HG03175 (cell line): ENCODE data around the gene PAK1.

Source experiments
- ATAC-seq: cut with Tn5 transposase; IDR thresholded peaks from one replicate; pipeline ENCODE4 v1.9.1; 2021; ENCODE audit warnings: mild to moderate bottlenecking, moderate library complexity; ENCODE audit not compliant: unreplicated experiment

PAK1 gene

DNA sequence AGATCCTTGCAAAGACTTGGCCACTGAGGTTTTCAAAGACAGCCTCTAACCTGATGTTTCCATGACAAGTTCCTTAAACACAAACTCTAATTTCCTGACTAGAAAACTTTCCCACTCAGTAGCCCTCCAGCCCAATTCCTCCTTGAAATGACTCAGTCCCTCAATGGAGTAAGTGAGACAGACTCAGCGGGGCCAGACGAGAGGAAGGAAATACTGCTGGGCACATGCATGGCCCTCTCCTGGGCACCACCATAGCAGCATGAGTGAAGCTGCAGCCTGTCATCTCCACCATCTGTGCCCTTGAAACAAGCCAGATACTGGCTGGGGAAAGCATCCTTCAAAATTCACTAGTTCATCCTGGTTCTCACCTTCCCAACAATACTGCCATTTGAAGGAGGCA is 96.2 kb downstream of the PAK1 start:
- no peak for ATAC-seq

DNA sequence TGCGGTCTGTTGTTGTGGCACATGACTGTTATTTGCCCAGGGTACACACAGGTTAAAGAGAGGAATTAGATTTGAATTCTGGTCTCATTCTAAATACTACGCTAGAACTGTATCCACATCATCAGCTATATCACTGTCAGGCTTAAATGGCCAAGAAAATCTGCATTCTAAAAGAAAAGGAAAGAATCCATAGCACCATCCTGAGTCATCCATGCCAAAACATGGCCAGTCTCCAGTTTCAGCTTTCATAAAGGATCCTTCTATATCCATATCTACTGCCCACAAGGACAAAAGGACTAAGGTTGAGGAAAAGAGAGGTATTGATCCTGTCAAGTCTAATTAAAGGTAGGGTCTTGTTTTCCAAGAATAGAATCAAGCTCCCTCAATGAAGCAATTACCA is 98.8 kb downstream of the PAK1 start:
- ATAC-seq, result no peak

DNA sequence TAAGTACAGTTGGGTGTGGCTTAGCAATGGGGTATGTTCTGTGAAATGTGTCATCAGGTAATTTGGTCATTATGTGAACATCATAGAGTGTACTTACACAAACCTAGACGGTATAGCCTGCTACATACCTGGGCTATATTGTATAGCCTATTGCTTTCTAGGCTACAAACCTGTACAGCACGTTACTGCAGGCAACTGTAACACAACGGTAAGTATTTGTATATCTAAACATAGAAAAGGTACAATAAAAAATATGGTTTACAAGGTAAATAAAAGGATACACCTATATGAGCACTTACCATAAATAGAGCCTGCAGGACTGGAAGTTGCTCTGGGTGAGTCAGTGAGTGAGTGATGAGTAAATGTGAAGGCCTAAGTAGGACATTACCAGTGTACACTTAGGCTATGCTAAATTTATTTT is 99.3 kb downstream of the PAK1 start:
- ATAC-seq, result no peak

DNA sequence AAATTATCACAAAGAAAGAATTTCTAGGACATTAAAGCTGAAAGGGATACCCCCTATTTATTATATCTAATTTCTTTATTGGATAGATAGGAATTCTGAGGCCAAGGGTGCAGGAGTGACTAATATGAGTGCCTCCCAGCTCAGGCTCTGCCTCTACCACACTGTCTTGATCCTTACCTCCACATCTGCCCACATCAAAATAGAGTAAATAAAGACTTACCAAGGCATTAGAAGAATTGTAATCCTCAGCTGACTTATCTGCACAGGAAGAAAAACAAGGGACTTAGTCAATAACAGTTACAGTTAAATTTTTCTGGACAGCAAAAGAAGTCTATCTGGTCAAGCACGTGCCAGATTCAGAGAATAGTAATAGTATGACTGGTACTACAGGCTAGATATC is 99.8 kb downstream of the PAK1 start:
- no peak for ATAC-seq

DNA sequence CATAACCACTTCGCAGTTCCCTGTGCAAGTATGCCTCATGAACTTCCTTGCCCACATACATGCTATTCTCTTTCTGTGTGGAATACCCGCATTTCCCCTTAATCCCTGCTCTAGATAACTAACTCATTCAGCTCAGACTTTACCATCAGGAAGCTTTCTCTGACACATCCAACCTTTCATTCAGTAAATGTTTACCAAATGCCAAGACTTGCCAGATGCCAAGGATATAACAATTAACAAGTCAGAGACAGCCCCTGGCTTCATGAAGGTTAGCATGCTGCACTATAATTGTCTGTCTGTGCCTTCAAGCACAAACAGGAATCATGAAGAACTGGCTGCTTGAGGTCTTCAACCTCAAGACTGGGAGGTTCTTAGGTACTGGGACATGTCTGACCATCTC is 101.2 kb downstream of the PAK1 start:
- no peak for ATAC-seq

DNA sequence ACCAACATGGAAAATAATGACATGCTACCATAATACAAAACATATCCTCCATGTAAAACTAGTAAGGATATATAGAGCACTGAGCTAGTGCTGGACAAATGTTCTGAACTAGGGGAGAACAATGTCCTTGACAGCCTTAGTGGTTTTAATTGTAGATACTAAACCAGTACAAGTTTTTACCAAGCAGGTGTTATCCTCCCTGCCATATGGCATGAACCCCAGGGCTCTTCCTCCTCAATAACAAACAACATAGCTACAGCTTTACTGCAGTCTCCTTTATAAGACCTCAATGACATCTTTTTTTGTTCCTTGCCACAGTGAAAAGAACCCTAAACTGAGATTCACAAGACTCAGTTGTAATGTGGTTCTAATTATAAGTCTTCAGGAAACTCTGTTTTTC is 102.2 kb downstream of the PAK1 start:
- ATAC-seq, result no peak

DNA sequence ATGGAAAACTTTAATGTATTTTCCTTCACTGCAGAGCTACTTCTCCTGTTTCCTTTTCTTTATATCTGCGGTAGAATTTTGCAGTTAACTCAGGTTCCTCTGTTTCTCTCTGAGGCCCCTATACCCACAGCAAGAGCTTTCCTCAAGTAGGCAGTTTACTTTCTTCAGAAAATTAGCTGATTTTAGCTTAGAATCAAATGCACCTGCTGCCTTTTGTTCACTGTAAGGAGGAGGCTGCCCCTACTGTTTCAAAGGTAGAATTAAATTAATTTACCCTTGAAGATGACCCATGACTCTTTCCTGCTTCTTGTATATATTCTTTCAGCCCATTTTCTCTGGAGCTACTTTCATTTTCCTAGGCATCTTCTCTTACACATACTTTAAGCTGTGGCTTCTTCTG is 103.7 kb downstream of the PAK1 start:
- no peak for ATAC-seq

DNA sequence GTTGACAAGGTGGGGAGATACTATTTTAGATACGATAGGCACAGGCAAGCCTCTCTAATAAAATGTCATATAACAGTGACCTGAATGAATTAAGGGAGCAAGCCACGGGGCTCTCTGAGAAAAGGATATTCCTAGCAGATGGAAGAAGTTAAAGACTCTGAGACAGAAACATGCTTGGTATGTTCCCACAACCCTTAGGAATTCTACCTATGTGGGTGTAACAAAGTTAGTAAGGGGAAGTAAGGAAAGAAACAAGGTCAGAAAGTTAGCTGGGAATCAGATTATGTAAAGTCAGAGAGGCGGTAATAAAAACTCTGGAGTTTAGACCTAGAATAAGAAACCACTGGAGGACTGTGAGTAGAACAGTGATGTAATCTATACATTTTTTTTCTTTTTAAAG is 112.7 kb downstream of the PAK1 start:
- ATAC-seq, result no peak

DNA sequence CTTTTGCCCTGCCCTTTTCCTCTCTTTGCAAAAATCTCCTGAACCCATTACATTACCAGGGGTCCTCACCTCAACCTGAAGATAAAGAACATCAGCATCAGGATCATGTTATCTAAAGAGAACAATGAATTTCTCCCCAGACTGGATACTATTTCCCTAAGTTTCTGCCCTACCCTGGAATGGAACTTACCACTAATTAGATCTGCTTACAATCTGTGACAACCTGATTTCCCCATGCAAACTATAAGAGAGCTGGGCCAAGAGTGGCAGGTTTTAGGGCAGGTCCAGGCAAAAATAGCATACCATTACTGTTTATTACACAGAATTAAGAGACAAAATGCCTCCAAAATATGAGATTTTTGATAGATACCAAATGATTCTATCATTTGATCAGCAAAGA is 114.4 kb downstream of the PAK1 start:
- ATAC-seq, result no peak

DNA sequence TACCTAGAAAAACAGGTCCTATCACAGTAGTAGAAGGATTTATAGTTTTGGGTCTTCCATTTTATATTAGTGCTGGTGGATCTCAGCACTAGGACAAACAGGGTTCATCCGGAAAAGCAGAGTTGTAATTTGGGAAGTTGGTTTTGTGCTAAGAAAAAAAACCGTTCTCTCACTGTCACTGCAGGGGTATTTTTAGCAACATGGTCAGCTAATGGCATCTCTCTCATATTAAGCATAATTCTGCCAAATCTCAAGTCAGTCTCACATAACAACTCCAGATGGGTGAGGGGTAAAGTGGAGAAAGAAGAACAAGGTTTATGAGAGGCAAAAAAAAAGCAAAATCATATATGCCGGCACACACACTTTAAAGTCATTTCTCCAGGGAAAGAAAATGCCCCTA is 120.8 kb downstream of the PAK1 start:
- ATAC-seq, result no peak

DNA sequence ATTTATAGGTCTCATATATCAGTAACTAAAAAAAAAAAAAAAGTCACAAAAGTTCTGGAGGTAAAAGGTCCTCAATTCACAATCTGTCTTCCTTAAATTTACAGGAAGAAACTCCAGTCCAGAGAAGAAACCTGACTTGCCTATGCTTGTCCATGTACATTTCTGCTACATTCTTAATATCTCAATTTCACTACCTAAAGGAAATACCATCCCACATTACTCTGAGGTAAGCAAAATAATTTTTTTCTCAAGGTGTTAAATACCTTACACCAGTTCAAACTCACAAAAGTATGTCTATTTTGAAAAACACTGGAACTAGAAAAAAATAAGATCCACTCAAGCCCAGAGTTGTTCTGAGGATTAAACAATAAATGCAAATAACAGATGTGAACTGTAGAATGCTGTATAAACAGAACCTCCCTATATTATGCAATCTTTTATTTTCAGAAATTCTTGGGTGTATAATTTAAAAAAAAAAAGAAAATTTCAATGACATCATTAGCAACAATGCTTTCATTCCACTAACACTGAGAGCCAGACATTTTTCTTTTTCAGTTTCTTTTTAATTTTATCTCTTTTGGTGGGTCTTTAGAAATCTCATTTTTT is 122.5 kb downstream of the PAK1 start:
- ATAC-seq, result no peak

DNA sequence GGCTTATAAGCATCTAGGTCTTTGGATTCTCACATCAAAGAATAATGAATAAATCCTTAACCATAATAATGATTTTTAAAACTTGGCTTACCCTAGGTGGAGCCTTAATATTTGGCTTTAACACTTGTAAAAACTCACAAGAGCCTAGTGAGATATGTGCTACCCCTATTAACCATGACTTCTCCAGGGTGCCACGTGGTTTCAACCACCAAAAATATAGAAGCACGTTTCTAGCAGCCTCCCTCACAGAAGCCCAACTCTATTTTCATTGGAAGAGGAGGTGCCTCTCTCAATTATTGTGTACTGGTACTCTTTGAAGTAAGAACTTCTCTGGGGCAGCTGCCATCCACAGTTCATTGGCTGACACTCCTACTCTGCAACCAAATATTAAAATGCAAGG is 125.9 kb downstream of the PAK1 start:
- no peak for ATAC-seq

DNA sequence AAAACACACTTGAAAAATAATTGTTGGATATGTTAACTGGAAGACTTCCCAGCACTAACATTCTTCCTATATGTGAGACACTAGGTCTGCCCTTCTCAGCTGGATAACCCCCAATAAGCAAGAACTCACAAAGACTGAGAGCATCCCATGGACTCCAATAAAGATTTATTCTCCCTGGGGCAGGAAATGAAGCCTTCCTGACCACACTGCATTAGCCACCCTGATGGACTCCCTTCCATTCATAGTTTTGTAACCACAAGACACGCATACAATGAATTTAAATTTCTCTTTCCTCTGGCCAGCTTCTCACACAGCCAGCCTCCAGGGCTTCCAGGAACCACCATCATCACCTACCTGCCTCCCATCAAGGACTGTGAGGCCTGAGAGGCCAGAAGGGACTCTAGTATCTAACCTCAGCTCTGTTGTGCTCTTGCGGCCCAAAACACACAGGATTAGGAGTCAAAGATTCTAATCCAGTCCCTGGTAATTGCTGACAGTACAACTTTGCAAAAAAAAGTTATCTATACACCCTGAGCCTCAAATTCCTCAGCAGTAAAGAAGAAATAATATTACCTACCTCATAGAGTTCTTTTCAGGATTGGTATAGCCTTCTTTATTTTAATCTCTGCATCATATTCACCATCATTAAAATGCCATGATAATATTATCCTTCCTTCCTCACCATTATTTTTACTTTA is 126.8 kb downstream of the PAK1 start:
- ATAC-seq, result no peak

DNA sequence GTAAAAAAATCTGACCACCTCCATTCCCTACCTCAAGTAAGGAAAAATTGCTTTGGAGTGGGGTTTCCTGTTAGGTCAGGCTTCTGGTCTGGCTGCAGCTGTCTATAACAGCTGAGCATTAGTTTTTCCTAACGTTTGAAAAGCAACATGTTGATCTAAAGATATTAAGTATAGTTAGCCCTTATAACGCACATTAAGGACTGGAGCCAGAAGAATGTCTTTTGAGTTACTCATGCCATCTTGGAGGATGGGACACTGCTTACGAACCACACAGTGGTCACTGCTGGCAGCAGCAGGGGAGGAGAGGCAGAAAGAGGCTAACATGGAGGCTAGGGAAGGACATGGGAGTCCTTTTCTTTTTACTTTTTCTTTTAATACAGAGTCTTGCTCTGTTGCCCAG is 128.3 kb downstream of the PAK1 start:
- no peak for ATAC-seq

DNA sequence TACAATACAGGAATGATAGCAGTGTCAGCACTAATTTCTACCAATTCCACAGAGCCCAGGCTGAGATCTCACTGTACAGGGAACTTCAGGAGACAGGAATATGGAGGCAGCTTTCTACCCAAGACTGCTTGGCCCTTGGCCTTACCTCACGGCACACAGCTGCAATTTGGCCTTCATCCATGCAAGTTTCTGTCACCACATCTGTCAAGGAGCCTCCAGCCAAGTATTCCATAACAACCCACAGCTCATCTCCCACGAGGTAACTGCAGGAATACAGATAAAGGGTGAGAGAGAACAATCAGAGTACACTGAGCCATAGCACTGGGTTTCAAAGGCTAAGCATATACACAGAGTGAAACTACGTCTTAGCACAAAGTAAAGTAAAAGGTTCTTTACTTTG is 133.4 kb downstream of the PAK1 start:
- no peak for ATAC-seq

DNA sequence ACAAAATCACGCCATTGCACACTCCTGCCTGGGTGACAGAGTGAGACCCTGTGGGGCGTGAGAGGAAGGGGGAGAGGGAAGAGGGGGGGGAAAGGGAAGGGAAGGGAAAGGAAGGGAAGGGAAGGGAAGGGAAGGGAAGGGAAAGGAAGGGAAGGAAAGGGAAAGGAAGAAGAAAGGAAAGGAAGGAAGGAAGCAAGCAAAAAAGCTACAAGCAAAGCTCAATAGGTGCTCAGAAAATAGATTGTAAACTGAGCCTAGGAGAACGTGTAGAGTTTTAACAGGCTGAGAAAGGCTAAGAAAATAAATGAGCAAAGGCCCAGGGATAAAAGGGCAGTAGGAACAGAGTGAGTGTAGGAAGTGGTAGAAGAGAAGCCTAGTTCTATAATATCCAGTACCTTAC is 141.6 kb downstream of the PAK1 start:
- no peak for ATAC-seq

DNA sequence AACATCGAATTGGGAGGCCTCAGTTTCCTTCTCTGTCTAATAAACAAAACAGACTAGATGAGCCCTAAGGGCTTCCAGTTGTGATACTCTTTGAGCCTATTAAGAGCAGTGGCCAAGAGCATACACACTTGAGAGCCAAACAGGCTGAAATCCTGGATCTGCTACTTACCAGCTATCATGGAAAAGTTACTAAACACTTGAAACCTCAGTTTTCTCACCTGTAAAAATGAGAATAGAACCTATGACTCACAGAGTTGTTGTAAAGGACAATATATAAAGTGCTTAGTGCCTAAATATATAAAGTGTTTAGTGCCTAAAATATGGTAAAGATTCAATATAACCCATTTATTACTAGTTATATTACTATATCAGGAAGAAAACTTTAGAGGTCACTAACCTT is 148.7 kb downstream of the PAK1 start:
- no peak for ATAC-seq

DNA sequence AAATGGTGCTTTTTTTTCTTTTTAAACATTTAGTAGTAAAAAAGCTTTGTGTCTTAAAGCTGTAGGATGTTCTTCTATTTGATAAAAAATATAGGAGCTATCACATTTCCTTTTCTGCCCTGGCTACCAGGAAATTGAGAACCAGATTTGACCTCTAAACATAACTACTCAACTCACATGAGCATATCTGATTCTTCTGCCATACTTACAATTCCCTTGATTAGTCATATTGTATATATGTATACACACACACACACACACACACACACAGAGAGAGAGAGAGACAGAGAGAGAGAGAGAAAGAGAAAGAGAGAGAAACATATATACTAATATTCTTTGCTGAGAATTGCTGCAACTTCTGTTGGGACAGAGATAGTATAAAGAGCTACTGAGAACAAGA is 149.4 kb downstream of the PAK1 start:
- ATAC-seq, result no peak

DNA sequence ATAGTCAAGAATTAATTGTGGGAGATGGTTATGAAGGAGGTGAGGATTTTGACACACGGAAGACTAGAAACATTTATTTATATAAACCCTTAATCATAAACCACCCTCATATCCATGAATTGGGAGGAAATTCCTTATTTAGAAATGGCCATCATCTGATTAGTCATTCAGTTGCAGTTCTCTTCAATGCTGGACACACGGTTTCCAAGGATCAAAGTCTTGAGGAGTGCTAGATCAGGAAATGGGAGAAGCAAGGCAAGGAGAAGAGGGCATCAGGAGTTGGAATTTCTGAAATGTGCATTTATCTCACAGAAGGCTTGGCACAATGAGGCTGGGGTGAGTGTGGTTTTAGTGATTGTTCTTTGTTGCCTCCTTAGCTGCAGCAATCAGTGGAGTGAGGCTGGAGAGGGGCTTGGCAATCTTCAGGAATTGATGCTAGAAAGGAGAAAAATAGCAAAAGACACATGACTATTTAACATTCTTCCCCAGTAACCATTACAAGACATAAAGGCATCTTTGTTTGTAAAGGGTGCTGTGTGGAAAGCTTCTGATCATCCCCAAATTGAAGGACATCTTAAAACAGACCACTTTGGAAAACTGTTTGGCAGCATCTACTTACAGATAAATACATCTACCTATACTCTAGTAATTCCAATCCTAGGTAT is 150.8 kb downstream of the PAK1 start:
- ATAC-seq, result no peak

DNA sequence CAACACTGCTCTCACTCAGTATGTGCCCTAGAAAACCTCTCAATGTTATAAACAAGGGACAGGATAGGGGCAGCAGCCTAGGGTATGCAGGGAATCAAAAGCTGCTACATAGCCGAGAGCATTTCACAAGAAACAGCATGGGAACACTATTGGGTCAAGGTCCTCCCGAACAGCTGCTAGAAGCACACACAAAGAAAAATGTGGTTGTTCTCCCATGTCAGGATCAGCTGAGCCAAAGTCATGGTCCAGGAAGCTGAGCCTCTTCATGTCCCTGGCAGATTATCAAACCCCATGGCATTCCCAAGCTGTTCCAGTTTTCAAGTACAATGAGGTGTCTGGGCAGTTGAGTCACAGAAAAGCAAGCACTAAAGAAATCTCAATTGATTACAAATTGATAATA is 151.4 kb downstream of the PAK1 start:
- no peak for ATAC-seq

DNA sequence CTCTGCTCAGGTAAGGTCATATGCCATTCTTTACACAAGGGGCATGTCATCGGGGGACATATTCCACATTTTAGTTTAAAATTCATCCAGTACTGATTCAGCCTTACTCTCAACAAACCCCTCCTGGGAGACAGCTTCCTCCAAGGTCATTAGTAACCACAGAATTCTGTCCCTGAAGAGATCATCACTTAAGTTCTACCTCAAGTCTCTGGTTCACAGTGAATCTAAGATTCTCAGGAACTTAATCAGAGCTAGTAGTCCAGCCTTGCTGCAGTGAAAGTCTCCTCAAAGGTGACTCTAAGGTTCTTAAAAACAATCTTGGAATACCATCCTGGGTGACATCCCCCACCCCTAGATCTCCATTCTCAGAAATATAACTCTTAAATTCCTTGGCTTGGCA is 153.5 kb downstream of the PAK1 start:
- no peak for ATAC-seq

DNA sequence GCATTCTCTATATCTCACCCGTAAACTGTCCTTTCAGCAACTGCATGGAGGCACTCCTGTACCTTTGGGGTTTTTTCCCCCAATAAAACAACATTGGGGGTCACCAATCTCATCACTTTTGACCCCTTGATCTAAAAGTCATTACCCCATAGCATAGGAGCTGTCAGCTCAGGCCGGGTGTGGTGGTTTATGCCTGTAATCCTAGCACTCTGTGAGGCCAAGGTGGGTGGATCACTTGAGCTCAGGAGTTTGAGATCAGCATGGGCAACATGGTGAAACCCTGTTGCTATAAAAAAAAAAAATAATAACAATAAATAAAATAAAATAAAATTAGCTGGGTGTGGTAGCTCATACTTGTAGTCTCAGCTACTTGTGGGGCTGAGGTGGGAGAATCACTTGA is 155.3 kb downstream of the PAK1 start:
- ATAC-seq, result no peak
